Hepatocyte (in vitro differentiated cells): ENCODE measurements around the gene SLC47A1. TPM values are rescaled to one million over a fixed set of nuclear protein-coding genes. Genes with fewer than 3 reads are reported as not detected.

Experiments used
- DNase-seq: peaks from one replicate; pipeline ENCODE4 v3.0.0-alpha.2; 2016; ENCODE audit warnings: low spot score
- H2AFZ ChIP-seq: fragments of 200-600 bp; sonication (generic); 2 replicates; pipeline ENCODE4 v1.6.0; 2016; ENCODE audit warnings: antibody characterized with exemption, mild to moderate bottlenecking
- H3K27ac ChIP-seq: fragments of 200-600 bp; sonication (generic); 2 replicates; pipeline ENCODE4 v1.5.1; 2016; ENCODE audit warnings: mild to moderate bottlenecking
- H3K27me3 ChIP-seq: fragments of 200-600 bp; sonication (generic); 2 replicates; pipeline ENCODE4 v1.6.1; 2016
- H3K36me3 ChIP-seq: fragments of 200-600 bp; sonication (generic); replicated peaks from 2 replicates; pipeline ENCODE4 v1.5.1; 2016; ENCODE audit warnings: low read depth; ENCODE audit not compliant: insufficient read depth
- H3K4me1 ChIP-seq: fragments of 200-600 bp; sonication (generic); 2 replicates; pipeline ENCODE4 v1.5.1; 2016; ENCODE audit warnings: mild to moderate bottlenecking, moderate library complexity; ENCODE audit not compliant: insufficient read depth
- H3K4me2 ChIP-seq: fragments of 200-600 bp; sonication (generic); 2 replicates; pipeline ENCODE4 v1.6.0; 2016
- H3K4me3 ChIP-seq: fragments of 200-600 bp; sonication (generic); 2 replicates; pipeline ENCODE4 v1.5.1; 2016; ENCODE audit warnings: mild to moderate bottlenecking
- H3K79me2 ChIP-seq: fragments of 200-600 bp; sonication (generic); 2 replicates; pipeline ENCODE4 v1.6.0; 2017; ENCODE audit warnings: mild to moderate bottlenecking
- H3K9me2 ChIP-seq: fragments of 200-600 bp; sonication (generic); replicated peaks from 2 replicates; pipeline ENCODE4 v1.6.0; 2017; ENCODE audit warnings: mild to moderate bottlenecking; ENCODE audit not compliant: insufficient read depth
- H3K9me3 ChIP-seq: fragments of 200-600 bp; sonication (generic); 2 replicates; pipeline ENCODE4 v1.5.1; 2016; ENCODE audit warnings: low read depth, mild to moderate bottlenecking
- H4K20me1 ChIP-seq: fragments of 200-600 bp; sonication (generic); 2 replicates; pipeline ENCODE4 v1.6.0; 2016; ENCODE audit warnings: mild to moderate bottlenecking; ENCODE audit not compliant: insufficient read depth, poor library complexity, severe bottlenecking
- EZH2 ChIP-seq: fragments of 200-600 bp; sonication (generic); IDR thresholded peaks from 2 replicates; pipeline ENCODE4 v1.6.1; 2016; ENCODE audit warnings: antibody characterized with exemption, mild to moderate bottlenecking, borderline replicate concordance
- EZH2phosphoT487 ChIP-seq: fragments of 200-600 bp; sonication (generic); IDR thresholded peaks from one replicate; pipeline ENCODE4 v1.6.1; 2018; ENCODE audit warnings: antibody characterized with exemption, mild to moderate bottlenecking, low read depth, moderate library complexity; ENCODE audit not compliant: unreplicated experiment, severe bottlenecking
- WGBS: methylation state at CpG from one replicate; pipeline ENCODE4 v1.1.6; 2016; ENCODE audit warnings: low lambda C conversion rate; ENCODE audit errors: missing lambda C conversion rate; 5-methylcytosine and 5-hydroxymethylcytosine counted together
- polyA plus RNA-seq: library from polyadenylated mRNA; unstranded; fragments of >200 nt; fragmentation: Nextera tagmentation; extraction: Ambion mirVana; gene quantifications from 2 replicates; pipeline ENCODE4 v1.2.1, GENCODE V29; 2016
- total RNA-seq: library from RNA; depleted of rRNA; stranded (reverse); fragments of >200 nt; gene quantifications from 2 replicates; pipeline ENCODE4 v1.2.3, GENCODE V29; 2014
- TF ChIP-seq, protein P1 (sequence below): fragments of 200-600 bp; sonication (generic); IDR thresholded peaks from 2 replicates; pipeline ENCODE4 v1.5.1; 2016; ENCODE audit warnings: antibody characterized with exemption, mild to moderate bottlenecking; ENCODE audit not compliant: poor library complexity

The SLC47A1 gene
- total and polyA plus RNA-seq, 2 experiments from 2014 or later = 26.4 to 38.4 TPM

DNA sequence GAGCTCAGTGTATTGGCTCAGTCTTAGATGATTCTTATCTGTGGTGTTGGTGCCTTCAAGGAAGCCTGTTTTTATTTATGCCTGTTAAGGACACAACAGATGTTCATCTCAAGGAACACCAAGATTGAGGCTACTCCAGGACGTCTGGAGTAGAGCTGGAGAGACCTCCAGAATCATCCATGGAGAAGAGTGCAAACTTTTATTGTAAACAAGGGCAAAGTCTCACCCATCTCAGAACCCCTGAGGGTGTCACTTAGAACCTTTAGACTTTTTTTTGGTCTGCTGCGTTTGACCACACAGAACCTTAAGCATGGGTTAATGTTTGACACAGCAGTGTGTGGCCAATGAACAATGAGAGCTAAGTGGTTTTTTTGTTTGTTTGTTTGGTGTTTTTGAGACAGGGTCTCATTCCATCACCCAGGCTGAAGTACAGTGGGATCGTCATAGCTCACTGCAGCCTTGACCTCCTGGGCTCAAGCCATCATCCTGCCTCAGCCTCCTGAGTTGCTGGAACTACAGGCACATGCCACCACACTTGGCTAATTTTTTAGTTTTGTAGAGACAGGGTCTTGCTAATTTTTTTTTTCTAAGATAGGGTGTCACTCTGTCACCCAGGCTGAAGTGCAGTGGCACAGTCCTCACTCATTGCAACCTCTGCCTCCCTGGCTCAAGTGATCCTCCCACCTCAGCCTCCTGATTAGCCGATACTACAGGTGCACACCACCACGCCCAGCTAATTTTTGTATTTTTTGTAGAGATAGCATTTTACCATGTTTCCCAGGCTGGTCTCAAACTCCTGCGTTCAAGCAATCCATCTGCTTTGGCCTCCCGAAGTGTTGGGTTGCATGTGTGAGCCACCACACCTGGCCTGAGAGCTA is 16.3 kb downstream of the SLC47A1 start:
- peak overlapping the region; percentile 82 for H3K27ac ChIP-seq
- H3K4me2 ChIP-seq = no peak overlapping the region
- no peak for DNase-seq
- H2AFZ ChIP-seq = no peak overlapping the region
- no peaks in the 10 kb centered on the region for H3K9me2 ChIP-seq
- no peak overlapping the region for H3K4me3 ChIP-seq
- WGBS = 78% methylated on average over 7 of the region's 7 CpGs
- H3K27me3 ChIP-seq = no peaks in the 10 kb centered on the region
- TF ChIP-seq EZH2 = no peak
- TF ChIP-seq EZH2phosphoT487 = no peak
- TF ChIP-seq, protein P1, sequence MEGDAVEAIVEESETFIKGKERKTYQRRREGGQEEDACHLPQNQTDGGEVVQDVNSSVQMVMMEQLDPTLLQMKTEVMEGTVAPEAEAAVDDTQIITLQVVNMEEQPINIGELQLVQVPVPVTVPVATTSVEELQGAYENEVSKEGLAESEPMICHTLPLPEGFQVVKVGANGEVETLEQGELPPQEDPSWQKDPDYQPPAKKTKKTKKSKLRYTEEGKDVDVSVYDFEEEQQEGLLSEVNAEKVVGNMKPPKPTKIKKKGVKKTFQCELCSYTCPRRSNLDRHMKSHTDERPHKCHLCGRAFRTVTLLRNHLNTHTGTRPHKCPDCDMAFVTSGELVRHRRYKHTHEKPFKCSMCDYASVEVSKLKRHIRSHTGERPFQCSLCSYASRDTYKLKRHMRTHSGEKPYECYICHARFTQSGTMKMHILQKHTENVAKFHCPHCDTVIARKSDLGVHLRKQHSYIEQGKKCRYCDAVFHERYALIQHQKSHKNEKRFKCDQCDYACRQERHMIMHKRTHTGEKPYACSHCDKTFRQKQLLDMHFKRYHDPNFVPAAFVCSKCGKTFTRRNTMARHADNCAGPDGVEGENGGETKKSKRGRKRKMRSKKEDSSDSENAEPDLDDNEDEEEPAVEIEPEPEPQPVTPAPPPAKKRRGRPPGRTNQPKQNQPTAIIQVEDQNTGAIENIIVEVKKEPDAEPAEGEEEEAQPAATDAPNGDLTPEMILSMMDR = no peak
- H3K9me3 ChIP-seq = no peaks in the 10 kb centered on the region
- H3K79me2 ChIP-seq = no peaks in the 10 kb centered on the region
- H3K36me3 ChIP-seq = no peaks in the 10 kb centered on the region
- H3K4me1 ChIP-seq = peaks cover 20% of the 10 kb centered on the region
- no peaks in the 10 kb centered on the region for H4K20me1 ChIP-seq

DNA sequence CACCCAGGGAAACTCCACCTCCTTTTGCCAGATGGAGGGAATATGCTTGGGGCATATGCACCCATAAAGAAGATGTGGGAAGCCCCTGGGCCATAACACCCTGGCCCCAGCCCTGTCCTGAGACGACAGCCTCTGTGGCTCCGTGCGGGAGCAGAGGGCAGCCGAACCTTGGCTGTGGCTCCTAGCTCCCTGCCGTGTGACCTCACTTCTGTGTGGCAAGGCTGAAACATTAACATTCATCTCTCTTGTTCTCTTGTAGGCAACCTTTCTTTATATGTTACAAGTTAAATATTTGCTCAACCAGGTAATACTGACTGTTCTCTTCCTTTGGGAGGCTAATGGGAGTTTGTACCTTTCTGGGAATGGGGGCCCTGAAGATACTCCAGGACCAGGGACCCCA is 17.5 kb downstream of the SLC47A1 start:
- Histone ChIP-seq H3K79me2 (no peaks in the 10 kb centered on the region), H3K4me2 (peak overlapping the region; percentile 0), H3K9me2 (no peaks in the 10 kb centered on the region), H3K4me1 (peaks cover 20% of the 10 kb centered on the region), H3K27ac (peak overlapping the region; percentile 82), H3K27me3 (no peaks in the 10 kb centered on the region), H3K4me3 (no peak overlapping the region), H3K36me3 (no peaks in the 10 kb centered on the region), H2AFZ (no peak overlapping the region), H4K20me1 (no peaks in the 10 kb centered on the region), H3K9me3 (no peaks in the 10 kb centered on the region)
- TF ChIP-seq EZH2phosphoT487 (no peak), EZH2 (no peak)
- TF ChIP-seq, protein P1 = no peak
- peak; percentile 52 for DNase-seq
- 50% methylated on average over 5 of the region's 5 CpGs for WGBS

DNA sequence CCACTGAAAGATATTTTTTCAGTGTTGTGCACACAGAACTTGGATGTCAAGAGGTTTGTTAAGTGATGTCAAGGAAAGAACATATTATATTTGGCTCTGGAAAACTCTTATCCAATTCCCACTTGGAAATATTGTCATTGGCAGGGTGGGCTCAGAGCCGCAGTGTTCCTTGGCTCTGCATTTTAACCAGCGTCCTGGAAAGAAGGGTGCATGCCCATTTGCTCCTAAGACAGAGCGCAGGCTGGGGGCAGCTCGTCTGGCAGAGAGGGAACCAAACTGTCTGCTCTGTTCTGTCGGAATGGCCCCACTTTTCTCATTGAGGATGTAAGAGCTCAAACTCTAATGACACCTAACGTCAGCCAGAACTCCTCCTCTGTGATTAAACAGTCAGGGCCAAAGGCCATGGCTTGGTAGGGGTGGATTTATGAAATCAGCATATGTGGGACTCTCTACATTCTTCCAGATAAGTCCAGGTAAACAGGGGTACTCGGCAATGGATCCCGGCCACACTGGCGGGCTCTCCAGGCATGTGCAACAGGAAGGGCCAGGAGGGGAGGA is 18.0 kb downstream of the SLC47A1 start:
- TF ChIP-seq EZH2 = no peak
- TF ChIP-seq, protein P1 = no peak
- no peak for TF ChIP-seq EZH2phosphoT487
- peak; percentile 46 for DNase-seq
- Histone ChIP-seq H3K4me3 (no peak overlapping the region), H3K4me1 (peaks cover 20% of the 10 kb centered on the region), H4K20me1 (no peaks in the 10 kb centered on the region), H3K9me2 (no peaks in the 10 kb centered on the region), H3K27ac (peak overlapping the region; percentile 82), H3K79me2 (no peaks in the 10 kb centered on the region), H3K9me3 (no peaks in the 10 kb centered on the region), H3K36me3 (no peaks in the 10 kb centered on the region), H3K27me3 (no peaks in the 10 kb centered on the region), H3K4me2 (peak overlapping the region; percentile 0), H2AFZ (no peak overlapping the region)
- WGBS = 69% methylated on average over 9 of the region's 9 CpGs
